B cell (primary cell): ENCODE data around the gene OGT. TPM values are rescaled to one million over a fixed set of nuclear protein-coding genes. Genes with fewer than 3 reads are reported as not detected.
"Not testable (repeated sequence)": the region's sequence is repeated elsewhere in the genome, so short reads cannot be mapped to it uniquely, and the experiment has no call there.

Source experiments
- ATAC-seq: fragments of 200-7000 bp; cut with Tn5 transposase; one replicate; pipeline ENCODE4 v1.10.0; 2021; ENCODE audit warnings: low read depth, mild to moderate bottlenecking, moderate number of reproducible peaks, moderate library complexity
- CTCF ChIA-PET: fragments of 350-600 bp; sonication (Branson Sonifier 250); formaldehyde crosslinking; loops from one replicate; lab custom pipeline; 2021; ENCODE audit warnings: antibody characterized with exemption, inconsistent platforms; lab: Charles Lee
- POLR2A ChIA-PET: fragments of 350-600 bp; sonication (Branson Sonifier 250); formaldehyde crosslinking; loops from one replicate; lab custom pipeline; 2021; ENCODE audit warnings: antibody characterized with exemption; lab: Charles Lee
- DNase-seq: peaks from one replicate; pipeline ENCODE4 v3.0.0; 2013
- H2AFZ ChIP-seq: 2 replicates; pipeline ENCODE4 v1.6.1; 2012; ENCODE audit warnings: mild to moderate bottlenecking, low read depth, low read length; ENCODE audit not compliant: insufficient read depth, poor library complexity, severe bottlenecking
- H3K27ac ChIP-seq, 2 donors: 1 replicate in 1 of 2; 2 replicates in 1 of 2; pipeline ENCODE4 v1.5.1; 2012 to 2013; ENCODE audit warnings: low read length in 2 of 2, mild to moderate bottlenecking in 2 of 2, moderate library complexity in 1 of 2
- H3K27me3 ChIP-seq, 4 experiments: fragments of 200-600 bp in 1 of 4; sonication (generic) in 1 of 4; replicated peaks in 1 of 4; 1 replicate in 2 of 4; 2 replicates in 2 of 4; pipeline versions ENCODE4 v1.6.1 to v1.7.0; 2013 to 2016; ENCODE audit warnings: low read length in 3 of 4, mild to moderate bottlenecking in 2 of 4, mixed read lengths in 1 of 4, moderate library complexity in 1 of 4; ENCODE audit not compliant: insufficient read depth in 4 of 4, control insufficient read depth in 3 of 4; ENCODE audit errors: control extremely low read depth in 1 of 4
- H3K36me3 ChIP-seq, 2 experiments: replicated peaks in 1 of 2; 1 replicate in 1 of 2; 2 replicates in 1 of 2; pipeline versions ENCODE4 v1.6.1 to v1.7.1; 2013; ENCODE audit warnings: low read length in 1 of 2; ENCODE audit not compliant: insufficient read depth in 2 of 2, control insufficient read depth in 1 of 2; ENCODE audit errors: control extremely low read depth in 1 of 2, extremely low read depth in 1 of 2
- H3K4me1 ChIP-seq, 2 donors: fragments of 200-600 bp in 1 of 2; sonication (generic) in 1 of 2; 1 replicate in 1 of 2; 2 replicates in 1 of 2; pipeline versions ENCODE4 v1.5.1 to v1.6.1; 2013 to 2017; ENCODE audit warnings: low read length in 2 of 2; ENCODE audit not compliant: control insufficient read depth in 2 of 2, insufficient read depth in 2 of 2
- H3K4me2 ChIP-seq: replicated peaks from 2 replicates; pipeline ENCODE3; 2012; ENCODE audit warnings: mild to moderate bottlenecking, low read depth, low read length; ENCODE audit not compliant: poor library complexity, severe bottlenecking
- H3K4me3 ChIP-seq, 5 experiments: fragments of 200-600 bp in 1 of 5; sonication (generic) in 1 of 5; 1 replicate in 3 of 5; 2 replicates in 2 of 5; pipeline versions ENCODE4 v1.5.1 to v1.7.0; 2011 to 2016; ENCODE audit warnings: low read length in 4 of 5, mild to moderate bottlenecking in 4 of 5, low read depth in 2 of 5, control low read depth in 1 of 5, moderate library complexity in 1 of 5; ENCODE audit not compliant: insufficient read depth in 1 of 5; ENCODE audit errors: control extremely low read depth in 1 of 5, extremely low read depth in 1 of 5
- H3K79me2 ChIP-seq: fragments of 200-600 bp; sonication (generic); one replicate; pipeline ENCODE4 v1.6.0; 2016; ENCODE audit warnings: low read length; ENCODE audit not compliant: control insufficient read depth, insufficient read depth
- H3K9ac ChIP-seq: fragments of 200-600 bp; sonication (generic); 2 replicates; pipeline ENCODE4 v1.6.1; 2017; ENCODE audit warnings: mild to moderate bottlenecking, low read length, moderate library complexity
- H3K9me3 ChIP-seq, 3 donors: one replicate each; pipeline versions ENCODE4 v1.6.1 to v1.7.1; 2013; ENCODE audit warnings: low read length in 2 of 3; ENCODE audit not compliant: control insufficient read depth in 2 of 3, insufficient read depth in 1 of 3; ENCODE audit errors: control extremely low read depth in 1 of 3
- H4K20me1 ChIP-seq: 2 replicates; pipeline ENCODE4 v1.6.0; 2012; ENCODE audit warnings: mild to moderate bottlenecking, low read length; ENCODE audit not compliant: insufficient read depth, control insufficient read depth, poor library complexity, severe bottlenecking
- H3K27ac Mint-ChIP-seq: one replicate; pipeline ENCODE4 v1.8.0; 2021; ENCODE audit warnings: mixed read lengths
- H3K27me3 Mint-ChIP-seq: one replicate; pipeline ENCODE4 v1.8.0; 2021; ENCODE audit warnings: mixed read lengths
- H3K4me1 Mint-ChIP-seq: one replicate; pipeline ENCODE4 v1.8.0; 2021; ENCODE audit warnings: mixed read lengths
- H3K4me3 Mint-ChIP-seq: one replicate; pipeline ENCODE4 v1.8.0; 2021; ENCODE audit warnings: mixed read lengths
- H3K9me3 Mint-ChIP-seq: one replicate; pipeline ENCODE4 v1.8.0; 2022; ENCODE audit warnings: mixed read lengths; ENCODE audit not compliant: insufficient read depth
- EZH2 ChIP-seq: IDR thresholded peaks from 2 replicates; pipeline ENCODE4 v1.6.1; 2012; ENCODE audit warnings: borderline replicate concordance, low read depth, mild to moderate bottlenecking, moderate library complexity, low read length; ENCODE audit not compliant: insufficient read depth, poor library complexity, severe bottlenecking
- WGBS: methylation state at CpG from one replicate; pipeline ENCODE4 v1.1.5; 2013; ENCODE audit warnings: missing lambda C conversion rate; ENCODE audit not compliant: insufficient coverage; 5-methylcytosine and 5-hydroxymethylcytosine counted together
- intact Hi-C: fragments of 100-400 bp; cut with micrococcal nuclease; formaldehyde crosslinking; loops from one replicate; pipeline ENCODE4 v1.10.0; 2022
- polyA plus RNA-seq: library from polyadenylated mRNA; depleted of rRNA; stranded (reverse); fragments of >200 nt; gene quantifications from 2 replicates; pipeline ENCODE4 v1.2.3, GENCODE V29; 2012
- total RNA-seq, 2 donors: library from RNA; stranded (reverse); fragments of 120-200 nt in 1 of 2; gene quantifications; 1 replicate in 1 of 2; 2 replicates in 1 of 2; pipeline versions ENCODE4 v1.2.3 to v1.2.4, GENCODE V29; 2013 to 2022
- TF ChIP-seq, protein P1 (sequence below): fragments of 200-600 bp; IDR thresholded peaks from one replicate; pipeline ENCODE4 v1.8.0; 2022; ENCODE audit warnings: antibody characterized with exemption, mild to moderate bottlenecking

The OGT gene
- total and polyA plus RNA-seq, 2 donors (not counting 1 experiment from before 2014, with no cell fraction given) = 235 to 307 TPM

DNA sequence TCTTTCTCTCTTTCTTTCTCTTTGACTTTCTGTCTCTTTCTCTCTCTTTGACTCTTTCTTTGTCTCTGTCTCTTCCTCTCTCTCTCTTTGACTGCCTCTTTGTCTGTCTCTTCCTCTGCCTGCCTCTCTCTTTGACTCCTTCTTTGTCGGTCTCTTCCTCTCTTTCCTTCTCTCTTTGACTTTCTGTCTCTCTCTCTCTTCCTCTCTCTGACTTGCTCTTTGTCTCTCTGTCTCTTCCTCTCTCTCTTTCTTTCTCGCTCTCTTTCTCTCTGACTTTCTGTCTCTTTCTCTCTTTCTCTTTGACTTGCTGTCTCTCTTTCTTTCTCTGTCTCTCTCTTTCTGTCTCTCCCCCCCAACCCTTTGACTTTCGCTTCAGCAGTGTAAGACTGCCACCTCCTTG is 36.4 kb upstream of the OGT start:
- TF ChIP-seq, protein P1, sequence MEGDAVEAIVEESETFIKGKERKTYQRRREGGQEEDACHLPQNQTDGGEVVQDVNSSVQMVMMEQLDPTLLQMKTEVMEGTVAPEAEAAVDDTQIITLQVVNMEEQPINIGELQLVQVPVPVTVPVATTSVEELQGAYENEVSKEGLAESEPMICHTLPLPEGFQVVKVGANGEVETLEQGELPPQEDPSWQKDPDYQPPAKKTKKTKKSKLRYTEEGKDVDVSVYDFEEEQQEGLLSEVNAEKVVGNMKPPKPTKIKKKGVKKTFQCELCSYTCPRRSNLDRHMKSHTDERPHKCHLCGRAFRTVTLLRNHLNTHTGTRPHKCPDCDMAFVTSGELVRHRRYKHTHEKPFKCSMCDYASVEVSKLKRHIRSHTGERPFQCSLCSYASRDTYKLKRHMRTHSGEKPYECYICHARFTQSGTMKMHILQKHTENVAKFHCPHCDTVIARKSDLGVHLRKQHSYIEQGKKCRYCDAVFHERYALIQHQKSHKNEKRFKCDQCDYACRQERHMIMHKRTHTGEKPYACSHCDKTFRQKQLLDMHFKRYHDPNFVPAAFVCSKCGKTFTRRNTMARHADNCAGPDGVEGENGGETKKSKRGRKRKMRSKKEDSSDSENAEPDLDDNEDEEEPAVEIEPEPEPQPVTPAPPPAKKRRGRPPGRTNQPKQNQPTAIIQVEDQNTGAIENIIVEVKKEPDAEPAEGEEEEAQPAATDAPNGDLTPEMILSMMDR = no peak
- no peak for TF ChIP-seq EZH2
- H3K9me3 ChIP-seq = no peaks in the 10 kb centered on the region
- H3K4me1 Mint-ChIP-seq = no peaks in the 10 kb centered on the region
- H3K4me3 Mint-ChIP-seq = no peak overlapping the region
- no peak overlapping the region for H3K27ac Mint-ChIP-seq
- ChIA-PET CTCF (no interaction called here), POLR2A (no interaction called here)
- H3K79me2 ChIP-seq = no peaks in the 10 kb centered on the region
- H4K20me1 ChIP-seq = no peaks in the 10 kb centered on the region
- no peak for DNase-seq
- 83% methylated on average over 1 of the region's 3 CpGs for WGBS
- no peak overlapping the region for H2AFZ ChIP-seq
- ATAC-seq = no peak
- peaks cover 0 to 4% of the 10 kb centered on the region in 2 donors for H3K4me1 ChIP-seq
- no peaks in the 10 kb centered on the region for H3K36me3 ChIP-seq
- no peaks in the 10 kb centered on the region for H3K9me3 Mint-ChIP-seq
- H3K4me3 ChIP-seq = no peak overlapping the region
- no peaks in the 10 kb centered on the region for H3K27me3 ChIP-seq
- no peak overlapping the region for H3K4me2 ChIP-seq
- intact Hi-C loops = no loop called here
- H3K27me3 Mint-ChIP-seq = no peaks in the 10 kb centered on the region
- H3K9ac ChIP-seq = no peak overlapping the region
- H3K27ac ChIP-seq = no peak overlapping the region

DNA sequence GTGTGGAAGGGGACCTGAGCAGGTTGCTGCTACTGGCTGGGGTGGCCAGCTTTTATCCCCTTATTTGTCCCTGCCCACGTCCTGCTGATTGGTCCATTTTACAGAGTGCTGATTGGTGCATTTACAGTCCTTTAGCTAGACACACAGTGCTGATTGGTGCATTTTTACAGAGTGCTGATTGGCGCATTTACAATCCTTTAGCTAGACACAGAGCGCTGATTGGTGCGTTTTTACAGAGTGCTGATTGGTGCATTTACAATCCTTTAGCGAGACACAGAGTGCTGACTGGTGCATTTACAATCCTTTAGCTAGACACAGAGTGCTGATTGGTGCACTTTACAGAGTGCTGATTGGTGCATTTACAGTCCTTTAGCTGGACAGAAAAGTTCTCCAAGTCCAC is 30.8 kb upstream of the OGT start:
- H2AFZ ChIP-seq, H3K9me3 ChIP-seq, intact Hi-C loops, DNase-seq, H3K4me3 Mint-ChIP-seq, H3K9me3 Mint-ChIP-seq, H3K4me1 ChIP-seq, ATAC-seq, H3K4me2 ChIP-seq, H3K4me3 ChIP-seq, POLR2A ChIA-PET, H3K9ac ChIP-seq, H3K27me3 Mint-ChIP-seq, H4K20me1 ChIP-seq, CTCF ChIA-PET, H3K4me1 Mint-ChIP-seq, H3K27ac ChIP-seq, H3K79me2 ChIP-seq, H3K27me3 ChIP-seq, H3K27ac Mint-ChIP-seq, H3K36me3 ChIP-seq: not testable (repeated sequence)
- WGBS = 100% methylated on average over 1 of the region's 5 CpGs
